Sigmoid colon (tissue), 7 donors: ENCODE data around the gene MAP3K12. TPM values are rescaled to one million over a fixed set of nuclear protein-coding genes. Genes with fewer than 3 reads are reported as not detected.

ENCODE experiments used
- DNase-seq: peaks from one replicate; pipeline ENCODE4 v3.0.0-alpha.2; 2019
- H3K27ac ChIP-seq, 4 donors: fragments of 200-600 bp; sonication (generic); one replicate each; pipeline ENCODE4 v1.5.1; 2016 to 2019; ENCODE audit warnings: mild to moderate bottlenecking in 1 of 4
- H3K27me3 ChIP-seq, 3 donors: fragments of 200-600 bp; sonication (generic); one replicate each; pipeline ENCODE4 v1.5.1; 2019; ENCODE audit warnings: mild to moderate bottlenecking in 1 of 3
- H3K36me3 ChIP-seq, 4 donors: fragments of 200-600 bp; sonication (generic); one replicate each; pipeline ENCODE4 v1.5.1; 2016 to 2019
- H3K4me1 ChIP-seq, 4 donors: fragments of 200-600 bp; sonication (generic); one replicate each; pipeline ENCODE4 v1.5.1; 2017 to 2019
- H3K4me3 ChIP-seq, 4 donors: fragments of 200-600 bp; sonication (generic); one replicate each; pipeline ENCODE4 v1.5.1; 2017 to 2019; ENCODE audit warnings: mild to moderate bottlenecking in 2 of 4, moderate library complexity in 1 of 4
- H3K9me3 ChIP-seq, 4 donors: fragments of 200-600 bp in 3 of 4; sonication (generic) in 3 of 4; one replicate each; pipeline versions ENCODE4 v1.5.1 to v1.6.1; 2013 to 2019
- EP300 ChIP-seq, 4 donors: sonication (generic); formaldehyde crosslinking; IDR thresholded peaks; one replicate each; pipeline ENCODE4 v1.6.1; 2017; ENCODE audit warnings: antibody characterized with exemption in 4 of 4
- POLR2A ChIP-seq, 2 donors: fragments of 450-650 bp; IDR thresholded peaks; one replicate each; pipeline ENCODE4 v1.6.1; 2016; ENCODE audit warnings: antibody characterized with exemption in 2 of 2, mild to moderate bottlenecking in 2 of 2, moderate library complexity in 2 of 2
- POLR2AphosphoS5 ChIP-seq, 4 donors: sonication (generic); formaldehyde crosslinking; IDR thresholded peaks; one replicate each; pipeline ENCODE4 v1.6.1; 2017; ENCODE audit warnings: antibody characterized with exemption in 4 of 4
- WGBS, 2 donors: extraction: QIAGEN DNeasy Blood & Tissue Kit; methylation state at CpG; one replicate each; pipeline ENCODE4 v1.1.7; 2013; 5-methylcytosine and 5-hydroxymethylcytosine counted together
- intact Hi-C: fragments of 100-400 bp; cut with DNase I; formaldehyde crosslinking; loops from one replicate; pipeline ENCODE4 v1.15.1; 2023
- polyA plus RNA-seq, 3 donors: library from polyadenylated mRNA; stranded (reverse); fragments of 200-250 nt; gene quantifications; one replicate each; pipeline ENCODE4 v1.2.3, GENCODE V29; 2013
- total RNA-seq, 4 donors: library from RNA; depleted of rRNA; stranded (reverse); fragments of >200 nt; gene quantifications; one replicate each; pipeline ENCODE4 v1.1.0, GENCODE V29; 2016
- TF ChIP-seq, protein P1 (sequence below), 4 experiments: fragments of 450-650 bp in 3 of 4; fragments of 200-600 bp in 1 of 4; IDR thresholded peaks; one replicate each; pipeline ENCODE4 v1.5.1; 2016 to 2019; ENCODE audit warnings: antibody characterized with exemption in 4 of 4, mild to moderate bottlenecking in 3 of 4, moderate library complexity in 2 of 4
- donor health status: healthy with polysubstance abuse.
- donor health status: Bipolar disorder and iron deficiency.
- donor health status: healthy.

The MAP3K12 gene
- total and polyA plus RNA-seq, 7 donors = 1.6 to 27.4 (median 18.5) TPM

DNA sequence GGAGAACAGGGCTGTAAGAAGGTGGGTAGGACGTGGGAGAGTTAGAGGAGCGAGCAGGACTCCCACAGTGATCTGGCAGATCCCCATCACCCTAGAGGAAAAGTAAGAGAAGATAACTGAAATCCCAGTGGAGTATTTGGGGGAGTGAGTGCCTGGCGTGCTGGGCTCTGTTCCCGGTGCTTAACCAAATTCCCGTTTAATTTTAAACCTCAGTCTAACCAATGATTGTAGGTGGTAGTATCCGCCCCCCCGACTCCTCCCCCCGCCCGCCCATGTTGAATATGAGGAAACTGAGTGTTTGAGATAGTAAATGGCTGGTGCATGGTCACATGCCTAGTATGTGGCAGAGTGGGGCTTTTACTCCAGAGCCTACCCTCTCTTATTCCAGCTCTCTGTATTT is 3.1 kb upstream of the MAP3K12 start:
- H3K27me3 ChIP-seq = no peaks in the 10 kb centered on the region
- WGBS, 2 donors = 75 to 81% methylated on average over 9 of the region's 9 CpGs
- H3K4me3 ChIP-seq = no peak overlapping the region
- peak overlapping the region; percentile 93 to 99 (median 98) for H3K27ac ChIP-seq
- H3K36me3 ChIP-seq = peaks cover 0 to 34% (median 15%) of the 10 kb centered on the region in 4 donors
- peak; percentile 49 for DNase-seq
- H3K9me3 ChIP-seq = no peaks in the 10 kb centered on the region
- peaks cover 0 to 38% (median 26%) of the 10 kb centered on the region in 4 donors for H3K4me1 ChIP-seq
- intact Hi-C loops = loop anchor here (5.0 kb wide), 2 partner anchors 180 to 450 kb away; partner anchors contain the start of genes AAAS and TNS2
- TF ChIP-seq EP300 (IDR thresholded peaks at IDR 0.05) (no peak), POLR2AphosphoS5 (IDR thresholded peaks at IDR 0.05) (no peak), POLR2A (IDR thresholded peaks at IDR 0.05) (no peak)
- TF ChIP-seq, protein P1, sequence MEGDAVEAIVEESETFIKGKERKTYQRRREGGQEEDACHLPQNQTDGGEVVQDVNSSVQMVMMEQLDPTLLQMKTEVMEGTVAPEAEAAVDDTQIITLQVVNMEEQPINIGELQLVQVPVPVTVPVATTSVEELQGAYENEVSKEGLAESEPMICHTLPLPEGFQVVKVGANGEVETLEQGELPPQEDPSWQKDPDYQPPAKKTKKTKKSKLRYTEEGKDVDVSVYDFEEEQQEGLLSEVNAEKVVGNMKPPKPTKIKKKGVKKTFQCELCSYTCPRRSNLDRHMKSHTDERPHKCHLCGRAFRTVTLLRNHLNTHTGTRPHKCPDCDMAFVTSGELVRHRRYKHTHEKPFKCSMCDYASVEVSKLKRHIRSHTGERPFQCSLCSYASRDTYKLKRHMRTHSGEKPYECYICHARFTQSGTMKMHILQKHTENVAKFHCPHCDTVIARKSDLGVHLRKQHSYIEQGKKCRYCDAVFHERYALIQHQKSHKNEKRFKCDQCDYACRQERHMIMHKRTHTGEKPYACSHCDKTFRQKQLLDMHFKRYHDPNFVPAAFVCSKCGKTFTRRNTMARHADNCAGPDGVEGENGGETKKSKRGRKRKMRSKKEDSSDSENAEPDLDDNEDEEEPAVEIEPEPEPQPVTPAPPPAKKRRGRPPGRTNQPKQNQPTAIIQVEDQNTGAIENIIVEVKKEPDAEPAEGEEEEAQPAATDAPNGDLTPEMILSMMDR (IDR thresholded peaks at IDR 0.05) = no peak

DNA sequence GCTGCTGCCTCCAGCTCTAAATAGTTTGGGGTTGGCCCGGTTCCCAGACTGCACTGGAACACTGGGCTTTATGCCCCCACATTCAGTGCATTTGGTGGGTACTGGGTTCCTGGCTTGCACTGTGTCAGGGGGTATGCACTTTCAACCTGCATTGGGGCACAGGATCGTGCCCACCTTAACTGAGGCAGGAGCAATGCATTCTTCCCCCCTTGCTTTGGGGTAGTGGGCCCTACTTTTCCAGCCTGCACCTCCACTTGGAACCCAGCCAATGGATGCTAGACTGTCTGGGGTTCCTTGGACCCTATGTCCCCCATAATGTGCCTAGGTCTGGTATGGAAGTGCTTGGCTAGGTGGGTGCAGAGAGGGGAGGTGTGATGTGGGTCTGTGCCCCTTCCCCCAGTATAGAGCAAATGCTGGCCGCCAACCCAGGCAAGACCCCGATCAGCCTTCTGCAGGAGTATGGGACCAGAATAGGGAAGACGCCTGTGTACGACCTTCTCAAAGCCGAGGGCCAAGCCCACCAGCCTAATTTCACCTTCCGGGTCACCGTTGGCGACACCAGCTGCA is 2.4 kb upstream of the MAP3K12 start:
- H3K4me1 ChIP-seq = peaks cover 0 to 38% (median 26%) of the 10 kb centered on the region in 4 donors
- 65 to 74% methylated on average over 10 of the region's 10 CpGs for WGBS, 2 donors
- TF ChIP-seq POLR2A (IDR thresholded peaks at IDR 0.05) = no peak
- TF ChIP-seq, protein P1 (IDR thresholded peaks at IDR 0.05) = no peak
- no peak for TF ChIP-seq EP300 (IDR thresholded peaks at IDR 0.05)
- no peak for TF ChIP-seq POLR2AphosphoS5 (IDR thresholded peaks at IDR 0.05)
- H3K4me3 ChIP-seq = peak overlapping the region; percentile 74 to 79 (median 76)
- H3K36me3 ChIP-seq = peaks cover 0 to 28% (median 10%) of the 10 kb centered on the region in 4 donors
- peak; percentile 77 for DNase-seq
- no peaks in the 10 kb centered on the region for H3K9me3 ChIP-seq
- H3K27me3 ChIP-seq = no peaks in the 10 kb centered on the region
- H3K27ac ChIP-seq = peak overlapping the region; percentile 93 to 99 (median 98)
- intact Hi-C loops = loop anchor here (2.0 to 5.0 kb wide), 3 partner anchors 61 to 449 kb away; partner anchors contain the start of genes AAAS, PRR13 and TNS2

DNA sequence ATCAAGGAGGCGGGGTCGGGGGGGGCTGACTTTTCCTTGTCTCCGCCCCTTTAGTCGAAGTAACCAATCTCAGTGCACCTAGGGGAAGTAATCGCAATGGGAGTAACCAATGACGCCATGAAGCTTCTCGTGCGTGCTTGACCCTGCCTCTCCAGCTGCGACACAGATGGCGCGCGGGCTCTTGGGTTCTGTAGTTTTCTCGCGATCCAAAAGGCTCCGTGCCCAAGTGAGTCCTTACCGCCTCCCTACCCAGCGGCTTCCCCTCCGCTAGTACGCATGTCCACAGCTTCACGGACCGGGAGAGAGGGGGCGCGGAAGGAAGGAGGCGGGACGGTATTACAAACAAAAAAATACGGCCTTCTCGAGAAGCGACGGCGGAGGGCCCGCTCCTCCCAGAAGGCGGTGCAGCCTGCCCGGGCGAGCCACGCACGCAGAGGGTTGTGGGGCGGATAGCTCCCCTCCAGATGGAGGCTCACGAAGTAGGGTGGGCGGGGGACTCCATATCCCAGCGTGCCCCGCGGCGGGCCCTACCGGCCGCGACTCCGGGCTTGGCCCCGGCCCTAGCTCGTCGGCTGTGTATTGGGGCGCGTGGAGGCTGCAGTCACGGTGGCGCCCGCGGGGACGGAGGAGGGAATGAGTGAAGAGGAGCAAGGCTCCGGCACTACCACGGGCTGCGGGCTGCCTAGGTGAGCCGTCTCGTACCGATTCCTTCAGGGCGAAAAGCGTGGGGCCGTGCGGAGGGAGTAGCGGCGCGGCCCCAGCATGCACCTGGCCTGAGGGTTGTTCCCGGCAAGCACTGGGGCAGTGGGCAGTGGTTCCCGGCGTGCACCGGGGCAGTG is 1.7 kb upstream of the MAP3K12 start, which contains the start of gene TARBP2:
TARBP2 (plus strand) TSS at position 508 of the 839 bp plus-strand sequence; CDS start at position 634, 126 bp downstream.
- Histone ChIP-seq H3K4me3 (peak within 1 kb of the TSS; percentile 74 to 79 (median 76)), H3K36me3 (peaks cover 0 to 21% (median 5%) of the 10 kb centered on the region in 4 donors), H3K27me3 (no peaks in the 10 kb centered on the region), H3K27ac (peak within 1 kb of the TSS; percentile 93 to 99 (median 98)), H3K4me1 (peaks cover 0 to 38% (median 27%) of the 10 kb centered on the region in 4 donors), H3K9me3 (no peaks in the 10 kb centered on the region)
- intact Hi-C loops = loop anchor here (2.0 to 5.0 kb wide), 3 partner anchors 60 to 449 kb away; partner anchors contain the start of genes AAAS, PRR13 and TNS2
- DNase-seq = peak; percentile 100
- TF ChIP-seq, protein P1 (IDR thresholded peaks at IDR 0.05) = no peak
- TF ChIP-seq EP300 (IDR thresholded peaks at IDR 0.05) (peak in 1 of 4 donors; percentile 67), POLR2A (IDR thresholded peaks at IDR 0.05) (peak; percentile 35 to 38), POLR2AphosphoS5 (IDR thresholded peaks at IDR 0.05) (peak; percentile 47 to 90 (median 67))
- 0% methylated on average over 74 of the region's 74 CpGs for WGBS, 2 donors

DNA sequence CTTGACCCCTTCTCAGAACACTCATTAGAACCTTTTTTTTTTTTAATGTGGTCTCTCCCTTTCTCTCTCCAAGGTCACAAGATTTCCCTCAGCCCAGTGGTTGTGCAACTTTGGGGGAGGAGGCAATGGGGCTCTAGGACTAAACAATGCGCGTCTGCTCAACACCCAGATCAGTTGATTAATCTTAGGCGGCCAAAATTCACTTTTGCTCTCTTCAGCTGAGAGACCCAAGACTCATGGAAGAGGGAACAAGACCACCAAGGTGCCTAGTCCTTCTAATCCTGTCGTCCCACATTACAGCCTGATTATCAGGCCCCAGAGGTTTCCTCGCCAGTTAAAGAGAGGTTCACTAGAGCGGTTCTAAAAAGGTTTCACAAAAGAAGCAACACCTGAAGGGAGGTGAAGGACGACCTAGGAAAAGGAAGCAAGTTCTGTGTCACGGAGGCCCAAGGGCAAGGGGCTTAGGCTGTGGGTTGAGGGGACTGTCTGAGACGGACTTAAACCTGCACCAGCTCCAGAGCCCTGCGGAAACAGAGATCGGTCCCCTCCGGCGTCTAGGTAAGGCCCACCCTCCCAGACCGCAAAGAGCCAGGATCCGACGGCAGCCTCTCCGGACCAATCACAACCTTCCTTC is 1.0 kb upstream of the MAP3K12 start:
- intact Hi-C loops = loop anchor here (2.0 to 5.0 kb wide), 3 partner anchors 59 to 448 kb away; partner anchors contain the start of genes AAAS, PRR13 and TNS2
- TF ChIP-seq POLR2A (IDR thresholded peaks at IDR 0.05) (peak; percentile 98), POLR2AphosphoS5 (IDR thresholded peaks at IDR 0.05) (peak; percentile 98 to 99 (median 98))
- TF ChIP-seq, protein P1 (IDR thresholded peaks at IDR 0.05) = no peak
- 2% methylated on average over 17 of the region's 17 CpGs for WGBS, 2 donors
- Histone ChIP-seq H3K4me3 (peak overlapping the region; percentile 43 to 79 (median 76)), H3K27ac (peak overlapping the region; percentile 93 to 99 (median 98)), H3K36me3 (peaks cover 0 to 14% (median 4%) of the 10 kb centered on the region in 4 donors), H3K9me3 (no peaks in the 10 kb centered on the region), H3K27me3 (no peaks in the 10 kb centered on the region), H3K4me1 (peaks cover 0 to 38% (median 28%) of the 10 kb centered on the region in 4 donors)
- peak; percentile 93 for DNase-seq
